NOMO-1 treated with DMSO at 0.1 percent for 48 hours (cell line): ENCODE measurements around the gene ZNF557.
"Not testable (repeated sequence)": the region's sequence is repeated elsewhere in the genome, so short reads cannot be mapped to it uniquely, and the experiment has no call there.

Experiments
- DNase-seq: peaks from one replicate; lab custom pipeline; 2025; ENCODE audit not compliant: unreplicated experiment; lab: John Stamatoyannopoulos, UW

The ZNF557 gene

DNA sequence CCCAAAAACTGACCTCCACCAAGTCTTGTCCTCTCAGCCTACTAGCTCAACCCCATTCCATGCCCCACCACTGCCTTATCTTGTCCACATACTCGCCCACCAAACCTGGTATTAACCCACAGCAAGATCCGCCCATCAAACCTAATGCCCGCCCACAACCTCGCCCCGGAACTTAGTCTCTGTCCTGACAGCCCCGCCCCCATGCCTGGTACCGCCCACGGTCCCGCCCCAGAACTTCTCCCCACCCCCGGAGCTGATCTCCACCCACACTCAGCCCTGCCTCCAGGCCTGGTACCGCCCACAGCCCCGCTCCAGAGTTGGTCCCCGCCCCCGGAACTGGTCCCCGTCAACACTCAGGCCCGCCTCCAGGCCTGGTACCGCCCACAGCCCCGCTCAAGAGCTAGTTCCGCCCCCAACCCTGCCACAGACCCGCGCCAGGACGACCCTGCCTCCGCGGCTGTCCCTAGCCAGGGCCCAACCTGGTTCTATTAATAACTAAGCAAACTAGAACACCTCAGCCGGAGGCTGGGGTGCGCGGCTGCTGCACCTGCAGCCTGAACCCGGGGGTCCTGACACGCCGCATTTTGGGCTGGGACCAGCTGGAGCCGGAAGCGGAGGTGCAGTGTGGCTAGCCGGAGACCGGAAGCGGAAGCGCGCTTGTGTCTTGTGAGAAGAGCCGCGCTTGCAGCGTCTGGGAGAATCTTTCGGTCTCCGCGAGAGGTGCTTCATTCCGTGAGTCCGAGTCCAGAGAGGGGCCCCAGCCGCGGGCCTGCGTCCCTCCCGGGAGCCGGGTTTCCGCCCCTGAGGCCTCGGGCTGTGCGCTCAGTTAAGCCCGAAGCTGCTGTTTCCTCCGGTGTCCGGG lies at the start of gene ZNF557:
Gene ZNF557, plus strand, starts transcription at position 662 of the 862 bp plus-strand sequence. CDS start 5,372 bp downstream, outside the sequence.
- peak; percentile 94 for DNase-seq

DNA sequence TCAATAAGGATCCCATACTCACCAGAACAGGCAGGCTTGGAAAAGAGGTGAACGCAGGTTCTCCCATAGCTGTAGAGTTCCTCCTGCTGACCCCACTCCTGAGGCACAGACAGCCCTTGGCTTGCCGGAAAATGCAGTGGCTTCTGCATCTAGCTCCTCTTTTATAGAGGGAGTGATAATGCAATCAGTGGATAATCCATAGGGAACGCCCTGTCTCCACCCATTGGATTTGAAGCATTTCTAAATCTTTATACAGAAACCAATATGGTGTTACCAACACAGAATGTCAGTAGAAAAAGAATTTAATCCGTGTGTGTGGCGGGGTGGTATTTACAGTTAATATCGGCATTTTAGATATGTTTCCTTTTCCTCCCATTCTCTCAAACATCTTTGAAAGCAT lies 48.2 kb upstream of the ZNF557 start, which contains the start of gene MBD3L2B:
Gene MBD3L2B, minus strand, starts transcription at position 101 of the 400 bp plus-strand sequence. Its CDS starts 34 bp downstream, at position 67.
- DNase-seq, result not testable (repeated sequence)

DNA sequence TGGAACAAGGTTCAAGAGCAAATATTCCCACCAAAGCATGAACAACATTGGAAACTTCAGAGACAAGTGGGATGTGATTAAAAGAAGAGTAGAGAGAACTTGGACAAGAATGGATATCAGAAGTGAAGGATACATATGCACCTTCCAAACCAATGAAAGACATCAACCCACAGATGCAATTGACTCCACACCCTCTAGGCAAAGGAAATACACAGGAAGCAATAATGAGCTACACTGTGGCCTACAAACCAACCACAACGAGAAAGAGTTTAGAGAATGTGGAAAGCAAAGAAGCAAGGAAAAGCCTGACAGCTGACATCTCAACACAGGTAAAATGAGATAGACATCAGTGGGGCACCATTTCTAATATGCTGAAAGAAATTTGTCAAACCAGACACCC lies 40.7 kb upstream of the ZNF557 start:
- DNase-seq, result not testable (repeated sequence)

DNA sequence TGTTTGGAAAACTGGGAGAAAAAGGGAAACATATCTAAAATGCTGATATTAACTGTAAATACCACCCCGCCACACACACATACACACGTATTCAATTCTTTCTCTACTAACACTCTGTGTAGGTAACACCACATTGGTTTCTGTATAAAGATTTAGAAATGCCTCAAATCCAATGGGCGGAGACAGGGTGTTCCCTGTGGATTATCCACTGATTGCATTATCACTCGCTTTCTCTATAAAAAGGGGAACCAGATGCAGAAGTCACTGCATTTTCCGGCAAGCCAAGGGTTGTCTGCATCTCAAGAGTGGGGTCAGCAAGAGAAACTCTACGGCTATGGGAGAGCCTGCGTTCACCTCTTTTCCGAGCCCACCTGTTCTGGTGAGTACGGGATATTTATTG lies 39.2 kb upstream of the ZNF557 start, which contains the start of gene MBD3L5:
Gene MBD3L5, plus strand, starts transcription at position 301 of the 400 bp plus-strand sequence. Its CDS starts 34 bp downstream, at position 335.
- not testable (repeated sequence) for DNase-seq

DNA sequence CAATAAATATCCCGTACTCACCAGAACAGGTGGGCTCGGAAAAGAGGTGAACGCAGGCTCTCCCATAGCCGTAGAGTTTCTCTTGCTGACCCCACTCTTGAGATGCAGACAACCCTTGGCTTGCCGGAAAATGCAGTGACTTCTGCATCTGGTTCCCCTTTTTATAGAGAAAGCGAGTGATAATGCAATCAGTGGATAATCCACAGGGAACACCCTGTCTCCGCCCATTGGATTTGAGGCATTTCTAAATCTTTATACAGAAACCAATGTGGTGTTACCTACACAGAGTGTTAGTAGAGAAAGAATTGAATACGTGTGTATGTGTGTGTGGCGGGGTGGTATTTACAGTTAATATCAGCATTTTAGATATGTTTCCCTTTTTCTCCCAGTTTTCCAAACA lies 29.4 kb upstream of the ZNF557 start, which contains the start of gene MBD3L4:
Gene MBD3L4, minus strand, starts transcription at position 101 of the 400 bp plus-strand sequence. Its CDS starts 35 bp downstream, at position 66.
- not testable (repeated sequence) for DNase-seq

DNA sequence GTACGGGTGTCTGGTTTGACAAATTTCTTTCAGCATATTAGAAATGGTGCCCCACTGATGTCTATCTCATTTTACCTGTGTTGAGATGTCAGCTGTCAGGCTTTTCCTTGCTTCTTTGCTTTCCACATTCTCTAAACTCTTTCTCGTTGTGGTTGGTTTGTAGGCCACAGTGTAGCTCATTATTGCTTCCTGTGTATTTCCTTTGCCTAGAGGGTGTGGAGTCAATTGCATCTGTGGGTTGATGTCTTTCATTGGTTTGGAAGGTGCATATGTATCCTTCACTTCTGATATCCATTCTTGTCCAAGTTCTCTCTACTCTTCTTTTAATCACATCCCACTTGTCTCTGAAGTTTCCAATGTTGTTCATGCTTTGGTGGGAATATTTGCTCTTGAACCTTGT lies 27.9 kb upstream of the ZNF557 start:
- DNase-seq, result not testable (repeated sequence)

DNA sequence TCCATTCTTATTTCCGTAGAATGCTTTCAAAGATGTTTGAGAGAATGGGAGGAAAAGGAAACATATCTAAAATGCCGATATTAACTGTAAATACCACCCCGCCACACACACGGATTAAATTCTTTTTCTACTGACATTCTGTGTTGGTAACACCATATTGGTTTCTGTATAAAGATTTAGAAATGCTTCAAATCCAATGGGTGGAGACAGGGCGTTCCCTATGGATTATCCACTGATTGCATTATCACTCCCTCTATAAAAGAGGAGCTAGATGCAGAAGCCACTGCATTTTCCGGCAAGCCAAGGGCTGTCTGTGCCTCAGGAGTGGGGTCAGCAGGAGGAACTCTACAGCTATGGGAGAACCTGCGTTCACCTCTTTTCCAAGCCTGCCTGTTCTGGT lies 20.5 kb upstream of the ZNF557 start, which contains the start of gene MBD3L2:
Gene MBD3L2, plus strand, starts transcription at position 301 of the 400 bp plus-strand sequence. Its CDS starts 53 bp downstream, at position 354.
- DNase-seq, result not testable (repeated sequence)

DNA sequence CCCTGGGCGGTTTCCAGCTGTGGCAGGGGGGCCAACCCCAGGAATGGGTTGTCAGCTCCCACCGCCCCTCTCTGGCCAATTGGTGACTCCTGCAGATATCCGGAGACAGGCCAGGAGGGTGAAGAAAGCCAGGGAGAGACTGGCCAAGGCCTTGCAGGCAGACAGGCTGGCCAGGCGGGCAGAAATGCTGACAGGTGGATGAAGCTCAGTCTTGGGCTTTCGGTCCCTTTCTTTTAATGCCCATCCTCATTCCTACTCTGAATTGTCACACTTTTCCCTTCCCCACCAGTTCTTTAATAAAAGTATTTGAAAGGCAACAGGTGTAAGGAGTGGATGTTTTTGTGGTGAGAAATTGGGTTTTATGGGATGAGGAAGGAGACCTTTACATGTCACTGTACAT lies 18.1 kb upstream of the ZNF557 start:
- DNase-seq, result not testable (repeated sequence)

DNA sequence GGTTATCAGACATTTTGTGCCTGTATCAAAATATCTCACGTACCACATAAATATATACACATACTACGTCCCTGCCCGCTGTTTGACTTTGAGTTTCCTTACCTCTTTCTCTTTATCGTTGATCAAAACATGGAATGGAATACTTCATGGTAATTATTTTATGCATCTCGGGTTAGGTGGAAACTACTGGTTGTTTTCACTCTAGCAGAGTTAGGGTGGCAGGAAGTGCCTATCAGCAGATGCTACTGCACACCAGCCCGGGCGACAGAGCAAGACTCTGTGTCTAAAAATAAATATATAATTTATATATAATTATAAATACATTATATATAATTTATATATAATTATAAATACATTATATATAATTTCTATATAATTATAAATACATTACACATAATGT lies 16.6 kb upstream of the ZNF557 start:
- DNase-seq, result not testable (repeated sequence)

DNA sequence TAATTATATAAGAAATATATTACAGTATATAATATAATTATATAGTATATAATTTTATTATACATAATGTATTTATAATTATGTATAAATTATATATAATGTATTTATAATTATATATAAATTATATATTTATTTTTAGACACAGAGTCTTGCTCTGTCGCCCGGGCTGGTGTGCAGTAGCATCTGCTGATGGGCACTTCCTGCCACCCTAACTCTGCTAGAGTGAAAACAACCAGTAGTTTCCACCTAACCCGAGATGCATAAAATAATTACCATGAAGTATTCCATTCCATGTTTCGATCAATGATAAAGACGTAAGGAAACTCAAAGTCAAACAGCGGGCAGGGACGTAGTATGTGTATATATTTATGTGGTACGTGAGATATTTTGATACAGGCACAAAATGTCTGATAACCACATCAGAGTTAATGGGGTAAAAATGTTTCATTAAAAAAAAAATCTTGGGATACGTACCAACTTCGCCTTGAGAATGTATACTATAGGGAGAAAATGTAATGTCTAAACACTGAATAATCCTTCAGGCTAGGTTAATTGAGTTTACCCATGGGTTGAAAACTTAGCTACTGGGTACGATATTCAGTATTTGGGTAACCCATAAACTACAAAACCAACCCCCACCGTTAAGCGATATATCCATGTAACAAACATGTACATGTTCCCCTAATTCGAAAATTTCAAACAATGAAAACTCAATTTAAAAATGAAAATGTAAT lies 14.7 kb upstream of the ZNF557 start:
- DNase-seq, result not testable (repeated sequence)

DNA sequence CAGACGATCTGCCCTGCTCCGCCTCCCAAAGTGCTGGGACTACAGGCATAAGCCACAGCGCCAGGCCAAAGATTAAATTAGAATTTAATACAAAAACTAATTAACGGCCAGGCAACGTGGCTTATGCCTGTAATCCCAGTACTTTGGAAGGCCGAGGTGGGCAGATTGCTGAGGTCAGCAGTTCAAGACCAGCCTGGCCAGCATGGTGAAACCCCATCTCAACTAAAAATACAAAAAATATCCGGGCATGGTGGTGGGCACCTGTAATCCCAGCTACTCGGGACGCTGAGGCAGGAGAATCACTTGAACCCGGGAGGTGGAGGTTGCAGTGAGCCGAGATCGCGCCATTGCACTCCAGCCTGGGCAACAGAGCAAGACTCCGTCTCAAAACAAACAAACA lies 13.8 kb upstream of the ZNF557 start:
- DNase-seq, result not testable (repeated sequence)

DNA sequence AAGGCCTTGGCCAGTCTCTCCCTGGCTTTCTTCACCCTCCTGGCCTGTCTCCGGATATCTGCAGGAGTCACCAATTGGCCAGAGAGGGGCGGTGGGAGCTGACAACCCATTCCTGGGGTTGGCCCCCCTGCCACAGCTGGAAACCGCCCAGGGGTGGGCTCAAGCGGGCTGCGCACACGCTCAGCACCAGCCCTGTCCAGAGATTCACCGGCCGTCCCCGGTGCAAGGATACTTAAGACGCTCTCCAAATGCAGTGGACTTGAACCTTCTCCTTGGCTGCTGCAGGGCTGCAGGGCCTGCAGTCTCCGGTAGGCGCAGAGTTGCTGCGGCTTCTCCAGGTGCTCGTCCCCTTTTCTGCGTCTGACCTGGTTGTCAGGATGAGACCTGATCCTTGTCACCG lies 13.1 kb upstream of the ZNF557 start:
- DNase-seq, result not testable (repeated sequence)

DNA sequence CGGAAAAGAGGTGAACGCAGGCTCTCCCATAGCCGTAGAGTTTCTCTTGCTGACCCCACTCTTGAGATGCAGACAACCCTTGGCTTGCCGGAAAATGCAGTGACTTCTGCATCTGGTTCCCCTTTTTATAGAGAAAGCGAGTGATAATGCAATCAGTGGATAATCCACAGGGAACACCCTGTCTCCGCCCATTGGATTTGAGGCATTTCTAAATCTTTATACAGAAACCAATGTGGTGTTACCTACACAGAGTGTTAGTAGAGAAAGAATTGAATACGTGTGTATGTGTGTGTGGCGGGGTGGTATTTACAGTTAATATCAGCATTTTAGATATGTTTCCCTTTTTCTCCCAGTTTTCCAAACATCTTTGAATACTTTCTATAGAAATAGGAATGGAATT lies 10.9 kb upstream of the ZNF557 start, which contains the start of gene MBD3L3:
Gene MBD3L3, minus strand, starts transcription at position 101 of the 400 bp plus-strand sequence. Its CDS starts 71 bp downstream, at position 30.
- not testable (repeated sequence) for DNase-seq

DNA sequence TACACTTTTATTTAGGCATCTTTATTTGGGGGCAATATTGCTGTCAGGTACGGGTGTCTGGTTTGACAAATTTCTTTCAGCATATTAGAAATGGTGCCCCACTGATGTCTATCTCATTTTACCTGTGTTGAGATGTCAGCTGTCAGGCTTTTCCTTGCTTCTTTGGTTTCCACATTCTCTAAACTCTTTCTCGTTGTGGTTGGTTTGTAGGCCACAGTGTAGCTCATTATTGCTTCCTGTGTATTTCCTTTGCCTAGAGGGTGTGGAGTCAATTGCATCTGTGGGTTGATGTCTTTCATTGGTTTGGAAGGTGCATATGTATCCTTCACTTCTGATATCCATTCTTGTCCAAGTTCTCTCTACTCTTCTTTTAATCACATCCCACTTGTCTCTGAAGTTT lies 9.5 kb upstream of the ZNF557 start:
- DNase-seq, result not testable (repeated sequence)

DNA sequence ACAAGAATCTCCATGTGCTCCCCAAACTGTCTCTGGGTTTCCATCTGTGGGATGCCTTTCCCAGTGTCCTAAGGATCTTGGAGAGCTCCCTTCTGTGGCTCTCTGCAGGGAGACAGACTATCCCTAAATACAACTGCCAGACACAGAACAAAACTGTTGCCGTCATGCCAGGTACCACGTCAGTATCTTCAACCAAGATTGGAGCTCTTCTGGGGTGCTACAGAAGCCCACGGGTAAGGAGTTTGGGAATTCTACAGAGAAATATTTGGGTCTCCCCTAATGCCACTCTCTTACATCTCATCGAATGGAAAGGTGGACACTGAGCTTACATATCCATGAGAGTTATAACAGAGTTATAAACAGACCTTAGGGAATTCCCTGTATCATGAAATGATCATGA lies 6.2 kb upstream of the ZNF557 start:
- DNase-seq, result no peak

DNA sequence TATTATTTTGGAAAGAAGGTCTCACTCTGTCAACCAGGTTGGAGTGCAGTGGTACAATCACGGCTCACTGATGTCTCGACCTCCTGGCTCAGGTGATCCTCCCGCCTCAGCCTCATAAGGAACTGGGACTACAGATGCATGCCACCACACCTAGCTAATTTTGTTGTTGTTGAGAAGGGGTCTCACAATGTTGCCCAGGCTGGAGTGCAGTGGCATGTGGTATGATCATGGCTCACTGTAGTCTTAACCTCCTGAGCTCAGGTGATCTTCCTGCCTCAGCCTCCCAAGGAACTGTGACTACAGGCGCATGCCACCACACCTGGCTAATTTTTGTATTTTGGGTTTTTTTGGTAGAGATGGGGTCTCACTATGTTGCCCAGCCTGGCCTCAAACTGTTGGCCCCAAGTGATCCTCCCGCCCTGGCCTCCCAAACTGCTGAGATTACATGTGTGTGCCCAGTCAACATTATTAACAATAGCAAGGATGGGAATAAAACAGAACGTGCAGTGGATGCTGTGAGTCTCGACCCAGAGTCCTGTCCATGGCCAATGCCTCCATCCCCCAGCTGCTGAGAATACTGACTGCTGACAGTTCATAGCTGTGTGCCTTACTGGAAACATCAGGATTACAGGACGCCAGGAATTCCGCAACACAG lies 5.6 kb upstream of the ZNF557 start:
- no peak for DNase-seq

DNA sequence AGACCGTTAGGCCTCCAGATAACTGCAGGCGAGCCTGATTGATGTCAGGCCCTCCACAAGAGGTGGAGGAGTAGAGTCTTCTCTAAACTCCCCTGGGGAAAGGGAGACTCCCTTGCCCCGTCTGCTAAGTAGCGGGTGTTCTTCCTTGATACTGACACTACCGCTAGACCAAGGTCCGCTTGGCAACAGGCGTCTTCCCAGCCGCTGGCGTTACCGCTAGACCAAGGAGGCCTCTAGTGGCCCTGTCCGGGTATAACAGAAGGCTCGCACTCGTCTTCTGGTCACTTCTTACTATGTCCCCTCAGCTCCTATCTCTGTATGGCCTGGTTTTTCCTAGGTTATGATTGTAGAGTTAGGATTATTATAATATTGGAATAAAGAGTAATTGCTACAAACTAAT lies 2.4 kb upstream of the ZNF557 start:
- DNase-seq, result not testable (repeated sequence)

DNA sequence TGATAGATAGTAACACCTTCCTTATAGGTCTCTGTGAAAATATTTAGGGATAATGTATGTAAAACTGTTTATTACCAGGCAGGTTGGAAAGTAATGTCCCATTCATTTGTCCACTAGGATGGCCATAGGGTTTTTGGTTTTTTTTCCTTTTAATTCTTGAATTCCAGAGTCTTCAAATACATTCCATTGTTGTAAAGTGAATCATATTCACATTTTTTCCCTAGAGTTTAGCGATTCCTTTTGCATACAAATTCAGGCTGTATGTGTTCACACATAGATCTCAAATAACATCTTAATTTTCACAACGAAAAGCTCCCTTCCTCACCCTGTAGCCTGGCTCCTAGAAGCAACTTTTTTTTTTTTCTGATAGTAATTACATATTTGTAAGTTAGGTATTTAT lies 1.8 kb upstream of the ZNF557 start:
- no peak for DNase-seq

DNA sequence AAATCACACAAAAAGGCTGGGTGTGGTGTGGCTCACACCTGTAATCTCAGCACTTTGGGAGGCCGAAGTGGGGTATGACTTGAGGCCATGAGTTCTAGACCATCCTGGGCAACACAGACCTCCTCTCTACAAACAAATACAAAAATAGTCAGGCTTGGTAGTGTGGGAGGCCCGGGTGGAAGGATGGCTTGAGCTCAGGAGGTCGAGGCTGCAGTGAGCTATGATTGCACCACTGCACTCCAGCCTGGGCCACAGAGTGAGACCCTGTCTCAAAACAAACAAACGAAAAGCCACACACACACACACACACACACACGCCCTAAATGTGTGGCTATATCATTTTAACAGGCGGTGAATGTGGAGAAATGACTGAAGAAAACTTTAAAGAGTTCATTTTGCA lies 904 bp upstream of the ZNF557 start:
- no peak for DNase-seq

DNA sequence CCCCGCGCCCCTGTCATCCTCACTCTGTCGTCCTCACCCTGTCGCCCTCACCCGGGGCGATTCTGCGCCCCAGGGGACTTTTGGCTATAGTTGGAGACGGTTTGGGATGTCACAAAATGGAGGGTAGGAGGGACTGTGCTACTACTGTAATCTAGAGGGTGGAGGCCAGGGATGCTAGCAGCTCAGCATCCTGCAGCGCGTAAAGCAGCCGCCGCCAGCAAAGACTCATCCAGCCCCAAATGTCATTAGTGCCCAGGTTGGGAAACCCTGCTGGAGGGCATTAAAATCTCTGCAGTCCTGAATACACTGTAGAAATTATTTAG lies 362 bp downstream of the ZNF557 start:
- DNase-seq, result no peak

DNA sequence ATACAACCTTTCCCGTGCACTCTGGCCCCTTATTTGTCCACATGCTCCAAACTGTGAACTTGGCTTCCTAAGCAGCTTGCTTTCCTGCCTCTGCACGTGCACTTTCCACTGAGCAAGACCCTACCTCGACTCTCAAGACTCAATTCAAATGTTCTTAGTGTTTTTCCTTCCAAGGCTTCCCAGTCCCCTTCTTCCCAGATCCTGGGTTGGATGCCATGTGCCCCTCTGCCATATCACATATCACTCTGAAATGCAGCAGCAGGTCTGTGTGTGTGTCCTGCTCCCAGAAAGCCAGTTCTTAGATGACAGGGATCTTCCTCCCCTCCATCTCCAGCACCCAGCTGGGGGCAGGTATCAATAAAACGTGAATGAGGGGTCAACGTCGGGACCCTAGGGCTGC lies 3.0 kb downstream of the ZNF557 start:
- no peak for DNase-seq
